Activated CD4-positive, alpha-beta T cell treated with anti-CD3 and anti-CD28 coated beads for 1 hour (primary cell): ENCODE results near the gene TCOF1.

Source experiments
- DNase-seq: peaks from one replicate; pipeline ENCODE4 v3.0.0-alpha.2; 2020

The TCOF1 gene

GRCh38 chr5:150323092-150323491, 34.4 kb upstream of the TCOF1 start:
- no peak for DNase-seq

- no peak for DNase-seq
Observed at GRCh38 chr5:150323819-150324218, 33.7 kb upstream of the TCOF1 start.

- DNase-seq = no peak
Observed at GRCh38 chr5:150325426-150325825, 32.1 kb upstream of the TCOF1 start.

- DNase-seq = no peak
Observed at GRCh38 chr5:150326707-150327106, 30.8 kb upstream of the TCOF1 start.

GRCh38 chr5:150327139-150327538, 30.4 kb upstream of the TCOF1 start:
- no peak for DNase-seq

DNA sequence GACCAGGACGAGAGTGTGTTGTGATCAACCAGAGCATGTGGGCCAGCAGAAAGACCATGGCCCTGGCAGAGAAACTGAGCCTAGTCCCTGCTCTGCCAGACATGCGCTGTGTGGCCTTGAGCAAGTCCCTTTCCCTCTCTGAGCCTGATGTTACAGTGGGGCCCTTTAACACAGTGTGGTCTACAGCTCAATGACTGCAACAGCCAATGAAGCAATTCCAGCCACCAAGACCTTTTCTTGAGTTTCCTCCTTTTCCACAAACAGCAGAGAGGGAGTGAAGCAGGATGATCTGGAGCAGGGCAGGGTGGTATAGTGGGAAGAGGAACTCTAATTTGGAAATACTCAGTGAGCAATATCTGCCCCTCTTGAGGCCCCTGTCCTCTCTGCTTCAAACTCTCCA, 29.0 kb upstream of the TCOF1 start:
- DNase-seq = no peak

- no peak for DNase-seq
Observed at GRCh38 chr5:150329038-150329437, 28.5 kb upstream of the TCOF1 start.

GRCh38 chr5:150329881-150330876, 27.3 kb upstream of the TCOF1 start:
- no peak for DNase-seq

GRCh38 chr5:150333400-150333799, 24.1 kb upstream of the TCOF1 start:
- no peak for DNase-seq

GRCh38 chr5:150335778-150336177, 21.7 kb upstream of the TCOF1 start:
- DNase-seq = no peak

GRCh38 chr5:150338546-150338945, 19.0 kb upstream of the TCOF1 start:
- no peak for DNase-seq

DNA sequence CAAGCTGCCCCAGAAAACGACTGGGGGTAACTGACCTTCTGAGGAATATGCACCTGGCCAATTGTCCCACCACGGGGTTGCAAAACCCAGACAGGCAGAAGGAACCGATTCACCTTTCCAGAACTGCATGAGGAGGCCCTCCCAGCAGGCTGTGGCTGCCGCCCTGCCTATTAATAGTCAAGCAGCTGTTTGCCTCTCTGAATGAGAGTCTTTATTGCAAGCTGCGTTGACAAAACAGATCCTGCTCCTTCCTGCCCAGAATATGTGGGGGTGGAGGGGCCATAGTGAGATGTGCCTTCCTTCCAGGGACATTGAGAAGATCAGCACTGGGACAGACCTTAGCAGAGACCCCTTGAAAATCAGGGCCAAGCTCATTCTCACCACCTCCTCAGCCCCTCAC, 18.3 kb upstream of the TCOF1 start:
- DNase-seq = no peak

DNA sequence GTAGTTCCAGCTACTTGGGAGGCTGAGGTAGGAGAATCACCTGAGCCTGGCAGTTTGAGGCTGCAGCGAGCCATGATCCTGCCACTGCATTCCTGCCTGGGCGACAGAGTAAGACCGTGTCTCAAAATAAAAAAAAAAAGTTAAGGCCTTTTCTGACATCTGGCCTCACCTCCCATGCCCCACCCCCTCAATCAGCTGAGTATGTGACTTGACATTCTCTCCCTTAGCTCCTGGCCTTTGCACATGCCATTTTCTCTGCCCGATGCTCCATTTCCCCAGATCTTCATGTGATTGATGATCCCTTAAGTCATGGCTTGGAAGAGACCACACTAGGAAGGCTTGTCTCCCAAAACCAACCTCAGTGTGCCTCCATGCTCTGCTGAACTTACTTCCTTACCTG, 17.7 kb upstream of the TCOF1 start:
- no peak for DNase-seq

- no peak for DNase-seq
Observed at GRCh38 chr5:150340614-150341255, 16.8 kb upstream of the TCOF1 start.

GRCh38 chr5:150341331-150341730, 16.2 kb upstream of the TCOF1 start:
- no peak for DNase-seq

GRCh38 chr5:150341989-150342388, 15.5 kb upstream of the TCOF1 start:
- DNase-seq = no peak

DNA sequence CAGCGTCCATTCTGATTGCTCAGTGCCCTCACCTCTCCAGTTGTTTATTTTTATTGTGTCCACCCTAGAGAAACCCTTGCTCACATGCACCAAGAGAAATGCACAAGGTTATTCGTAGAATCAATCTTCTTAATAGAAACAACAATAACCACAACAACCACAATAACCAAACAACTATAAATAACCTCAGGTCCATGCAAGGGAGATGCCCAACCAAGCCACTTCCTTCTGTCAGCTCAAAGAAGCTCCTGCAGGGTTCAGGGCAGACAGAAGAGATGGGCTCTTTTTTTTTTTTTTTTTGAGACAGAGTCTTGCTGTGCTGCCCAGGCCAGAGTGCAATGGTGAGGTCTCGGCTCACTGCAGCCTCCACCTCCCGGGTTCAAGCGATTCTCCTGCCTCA, 14.9 kb upstream of the TCOF1 start:
- DNase-seq = no peak

- no peak for DNase-seq
Observed at GRCh38 chr5:150343994-150344631, 13.4 kb upstream of the TCOF1 start.

DNA sequence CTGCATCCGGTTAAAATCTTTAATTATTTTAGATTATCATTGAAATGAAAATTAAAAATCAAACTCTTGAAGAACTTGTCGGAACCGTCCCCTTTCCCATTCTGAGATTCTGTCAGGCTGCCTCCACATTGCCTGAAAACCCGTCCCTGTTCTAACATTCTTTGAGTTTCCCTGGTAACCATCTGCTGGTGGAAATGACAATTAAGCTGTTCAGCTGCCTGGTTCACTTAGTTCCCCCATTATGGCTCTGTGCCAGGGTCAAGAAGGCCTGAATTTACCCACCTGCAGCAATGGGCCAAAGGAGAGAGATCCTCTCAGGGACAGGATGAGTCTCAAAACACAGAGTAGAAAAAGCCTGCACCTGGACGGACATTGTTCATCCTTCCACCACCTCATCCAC, 11.8 kb upstream of the TCOF1 start:
- DNase-seq = no peak

- DNase-seq = no peak
Observed at GRCh38 chr5:150346592-150346991, 10.9 kb upstream of the TCOF1 start.

DNA sequence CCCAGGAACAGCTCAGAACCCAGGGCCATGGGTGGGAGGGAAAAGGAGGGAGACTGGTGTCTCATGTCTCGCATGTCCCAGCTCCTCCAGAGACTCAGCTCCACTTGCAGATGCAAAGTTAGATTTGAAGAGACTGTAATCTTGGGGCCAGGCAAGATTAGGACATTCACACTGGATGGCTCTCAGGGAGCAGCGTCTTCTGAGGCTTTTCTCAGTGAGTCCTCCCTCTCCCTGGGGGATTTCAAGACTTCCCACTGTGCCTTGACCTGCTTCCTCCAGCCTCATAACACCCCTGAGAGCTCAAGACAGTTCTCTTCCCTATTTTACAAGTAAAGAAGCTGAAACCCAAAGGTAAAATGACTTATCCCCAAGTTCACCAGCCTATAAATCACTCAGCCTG, 10.5 kb upstream of the TCOF1 start:
- no peak for DNase-seq

DNA sequence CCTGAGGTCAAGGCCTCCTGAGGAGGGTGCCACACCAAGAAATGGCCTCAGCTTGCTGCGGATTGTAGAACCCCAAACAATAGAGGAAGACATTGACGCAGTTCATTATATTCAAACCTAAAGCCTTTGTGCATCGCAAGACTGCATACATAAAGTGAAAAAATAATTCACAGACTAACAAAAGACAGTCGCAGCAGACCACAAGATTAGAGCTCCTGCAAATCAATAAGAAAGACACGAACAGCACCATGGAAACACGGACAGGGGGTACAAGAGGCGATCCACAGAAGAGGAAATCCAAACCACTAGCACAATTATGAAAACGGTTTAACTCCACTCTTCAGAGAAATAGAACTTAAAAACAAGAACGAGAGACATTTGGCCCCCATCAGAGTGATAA, 10.0 kb upstream of the TCOF1 start:
- no peak for DNase-seq

DNA sequence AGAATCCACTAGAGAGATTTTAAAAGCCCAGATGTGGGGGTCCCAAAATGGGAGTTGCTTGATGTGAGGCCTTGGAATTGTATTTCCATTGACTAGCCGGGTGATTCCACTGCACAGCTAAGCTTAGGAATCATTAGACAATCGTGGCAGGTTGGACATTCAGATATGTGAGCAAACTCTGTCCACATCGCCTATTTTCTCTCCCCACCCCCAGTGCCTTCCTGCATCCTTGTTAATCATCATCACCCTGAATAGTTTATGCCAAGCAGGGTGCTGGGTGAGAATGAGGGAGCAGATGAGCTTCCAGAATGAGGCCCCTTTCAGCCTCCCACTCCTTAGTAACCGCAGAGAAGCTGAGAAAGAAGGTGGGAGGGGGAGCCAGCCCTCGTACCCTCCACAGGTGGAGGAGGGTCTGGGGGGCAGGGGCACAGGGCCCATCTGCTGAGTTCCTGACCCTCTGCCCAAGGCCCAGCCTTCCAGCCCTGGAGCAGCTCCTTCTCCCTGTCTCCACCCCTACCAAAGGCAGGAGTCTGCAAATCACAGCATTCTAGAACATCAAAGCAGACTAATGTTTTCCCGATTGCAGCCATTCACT, 7.7 kb upstream of the TCOF1 start:
- DNase-seq = no peak
